Measurements from ENCODE around the gene DMAC2L.
"Not testable (repeated sequence)": the region's sequence is repeated elsewhere in the genome, so short reads cannot be mapped to it uniquely, and the experiment has no call there.

The DMAC2L gene

DNA sequence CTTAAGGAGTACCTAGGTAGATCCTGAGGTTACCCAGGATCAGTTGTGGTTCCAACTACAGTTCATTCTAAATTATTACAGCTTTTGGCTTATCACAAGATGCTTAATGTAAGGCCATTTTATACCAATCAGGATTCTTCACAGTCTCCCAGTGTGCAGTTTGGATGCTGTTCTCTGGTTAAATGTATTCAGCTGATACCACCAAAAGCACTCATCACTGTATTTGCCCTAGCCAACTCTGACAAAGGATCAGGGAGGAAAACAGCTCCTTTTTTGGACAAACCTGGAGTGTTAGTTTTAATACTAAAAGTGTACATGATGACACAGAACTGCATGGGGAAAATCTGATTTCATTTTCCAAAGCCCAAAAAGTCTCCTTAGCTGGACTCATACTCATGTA is 19.5 kb downstream of the DMAC2L start:
- no peak for DNase-seq

DNA sequence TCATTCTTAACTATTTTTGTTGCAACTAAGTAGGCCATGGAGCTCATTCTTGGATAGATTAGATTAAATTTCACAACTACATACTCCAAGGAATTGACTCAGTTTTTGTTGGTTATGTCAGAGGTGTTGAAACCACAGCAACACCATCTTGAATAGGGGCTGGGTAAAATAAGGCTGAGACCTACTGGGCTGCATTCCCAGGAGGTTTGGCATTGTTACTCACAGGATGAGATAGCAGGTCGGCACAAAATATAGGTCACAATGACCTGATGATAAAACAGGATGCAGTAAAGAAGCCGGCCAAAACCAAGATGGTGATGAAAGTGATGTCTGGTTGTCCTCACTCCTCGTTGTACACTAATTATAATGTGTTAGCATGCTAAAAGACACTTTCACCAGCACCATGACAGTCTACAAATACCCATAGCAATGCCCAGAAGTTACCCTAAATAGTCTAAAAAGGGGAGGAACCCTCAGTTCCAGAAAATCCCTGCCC is 20.9 kb downstream of the DMAC2L start:
- DNase-seq = no peak

GRCh38 chr14:50334211-50334610 is 22.1 kb downstream of the DMAC2L start:
- DNase-seq = no peak

DNA sequence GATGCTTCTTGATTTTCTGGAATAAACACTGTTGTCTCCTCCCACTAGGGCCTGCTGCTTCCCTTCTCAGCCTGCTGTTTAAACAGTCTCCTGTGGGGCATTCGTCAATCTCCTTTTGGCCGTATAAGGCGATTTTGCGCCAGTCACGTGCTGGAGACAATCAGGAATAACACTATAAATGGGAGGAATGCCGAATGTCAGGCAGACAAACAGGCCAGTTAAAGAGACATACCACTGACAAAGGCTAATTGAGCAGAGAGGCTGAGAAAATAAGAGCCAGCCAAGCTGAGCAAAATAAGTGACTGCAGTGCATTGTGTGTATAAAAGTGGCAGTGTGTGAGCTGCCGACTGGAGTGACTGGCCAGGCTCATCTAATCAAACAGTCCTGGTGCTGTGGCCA is 23.3 kb downstream of the DMAC2L start:
- DNase-seq = peak; percentile 91

GRCh38 chr14:50335989-50336824 is 24.1 kb downstream of the DMAC2L start:
- DNase-seq = no peak

DNA sequence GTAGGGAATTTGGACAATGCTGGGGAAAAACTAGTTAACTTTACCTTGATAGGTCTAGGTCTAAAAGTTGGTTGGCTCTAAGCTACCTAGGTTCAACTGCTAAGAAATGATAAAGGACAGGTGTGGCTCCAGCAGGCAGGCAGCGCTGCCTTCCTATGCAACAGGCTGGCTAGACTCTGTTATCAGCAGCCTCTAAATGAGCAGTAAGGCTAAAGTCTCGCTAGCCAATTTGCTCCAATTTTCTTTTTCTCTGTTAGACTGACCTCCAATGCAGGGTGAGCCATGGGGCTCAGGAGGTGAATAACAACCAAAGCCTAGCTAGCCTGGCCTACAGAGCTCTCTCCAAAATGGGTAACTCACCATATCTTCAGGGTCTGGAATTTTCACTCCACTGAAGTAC is 26.5 kb downstream of the DMAC2L start:
- DNase-seq = no peak

DNA sequence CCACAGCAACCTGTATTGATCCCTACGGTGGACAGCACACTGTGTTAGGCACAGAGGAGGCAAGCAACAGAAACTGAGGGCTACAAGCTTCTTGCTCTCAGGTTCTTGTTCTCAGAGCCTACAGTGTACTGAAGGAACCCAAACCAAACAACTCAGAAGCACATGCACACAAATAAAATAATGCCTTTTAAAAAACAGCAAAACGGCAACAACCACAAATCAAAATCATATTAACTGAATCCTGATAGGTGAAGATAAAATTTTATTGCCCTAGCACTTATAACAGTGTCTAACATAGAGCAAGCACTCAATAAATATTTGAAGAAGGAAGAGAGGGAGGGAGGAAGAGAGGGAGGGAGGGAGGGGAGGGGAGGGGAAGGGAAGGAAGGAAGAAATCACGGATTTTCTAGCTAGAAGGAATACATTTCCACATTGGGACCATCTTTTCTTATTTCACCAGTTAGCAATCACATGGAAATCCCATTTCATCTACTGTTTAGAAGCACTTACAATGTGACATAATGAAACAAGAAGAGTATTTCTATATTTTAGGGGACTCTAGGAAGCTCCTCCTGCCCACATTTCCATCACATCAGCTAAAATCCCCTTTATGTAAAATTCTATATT is 27.2 kb downstream of the DMAC2L start:
- DNase-seq = no peak

DNA sequence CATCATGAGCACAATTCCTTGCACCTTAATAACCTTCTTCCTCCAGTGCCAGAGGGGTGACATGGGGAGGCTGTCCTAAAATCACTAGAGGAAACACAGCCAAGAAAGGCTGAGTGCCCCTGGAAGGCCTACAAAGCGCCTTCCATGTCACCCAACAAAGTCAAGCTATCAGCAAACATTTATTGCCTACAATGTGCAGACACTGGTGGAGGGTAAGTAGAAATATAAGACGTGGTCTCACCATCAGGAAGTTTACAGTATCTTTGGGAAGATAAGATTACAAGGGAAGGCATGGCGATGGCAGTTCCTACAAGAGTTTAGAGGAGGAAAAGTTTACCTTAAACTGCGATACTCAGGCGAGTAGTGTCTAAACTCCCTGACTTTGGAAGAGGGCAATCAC is 27.9 kb downstream of the DMAC2L start:
- no peak for DNase-seq

DNA sequence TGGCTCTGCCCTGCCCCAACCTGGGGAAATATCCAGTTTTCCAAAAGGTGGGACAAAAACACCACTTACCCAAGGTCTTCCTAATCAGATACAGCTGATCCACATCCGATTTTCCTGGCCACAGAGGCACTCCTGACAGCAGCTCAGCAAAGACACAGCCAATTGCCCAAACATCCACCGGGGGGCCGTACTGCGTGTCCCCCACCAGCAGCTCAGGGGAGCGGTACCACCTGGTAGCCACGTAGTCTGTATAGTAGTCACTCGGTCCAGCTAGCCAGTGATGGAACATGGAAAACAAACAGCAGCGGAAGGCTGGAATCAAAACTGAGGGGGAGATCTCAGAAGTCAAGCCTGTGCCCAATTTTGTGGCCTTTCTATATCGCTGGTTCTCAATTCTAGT is 28.8 kb downstream of the DMAC2L start:
- DNase-seq = no peak

- peak; percentile 29 for DNase-seq
Observed at GRCh38 chr14:50342221-50343078, 30.3 kb downstream of the DMAC2L start.

DNA sequence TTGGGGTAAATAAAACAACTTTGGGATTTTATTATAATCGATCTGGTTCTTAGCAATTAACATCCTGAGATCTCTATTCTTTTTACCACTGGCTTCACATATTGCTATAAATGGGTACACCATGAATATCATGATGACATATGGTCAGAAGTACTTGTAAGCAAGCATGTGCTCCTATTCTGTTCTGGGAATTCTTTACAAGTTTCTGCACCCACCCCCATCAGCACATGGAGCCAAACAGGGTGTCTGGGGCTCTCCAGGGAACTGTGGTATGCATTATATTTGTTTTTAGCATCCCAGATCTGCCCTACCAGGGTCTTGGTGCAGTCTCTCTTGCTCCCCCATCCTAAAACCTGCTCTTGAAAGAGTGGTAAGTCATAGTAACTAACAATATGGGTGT is 31.3 kb downstream of the DMAC2L start:
- no peak for DNase-seq

- no peak for DNase-seq
Observed at GRCh38 chr14:50344116-50344775, 32.1 kb downstream of the DMAC2L start.

GRCh38 chr14:50344876-50345563 is 32.9 kb downstream of the DMAC2L start:
- DNase-seq = no peak

DNA sequence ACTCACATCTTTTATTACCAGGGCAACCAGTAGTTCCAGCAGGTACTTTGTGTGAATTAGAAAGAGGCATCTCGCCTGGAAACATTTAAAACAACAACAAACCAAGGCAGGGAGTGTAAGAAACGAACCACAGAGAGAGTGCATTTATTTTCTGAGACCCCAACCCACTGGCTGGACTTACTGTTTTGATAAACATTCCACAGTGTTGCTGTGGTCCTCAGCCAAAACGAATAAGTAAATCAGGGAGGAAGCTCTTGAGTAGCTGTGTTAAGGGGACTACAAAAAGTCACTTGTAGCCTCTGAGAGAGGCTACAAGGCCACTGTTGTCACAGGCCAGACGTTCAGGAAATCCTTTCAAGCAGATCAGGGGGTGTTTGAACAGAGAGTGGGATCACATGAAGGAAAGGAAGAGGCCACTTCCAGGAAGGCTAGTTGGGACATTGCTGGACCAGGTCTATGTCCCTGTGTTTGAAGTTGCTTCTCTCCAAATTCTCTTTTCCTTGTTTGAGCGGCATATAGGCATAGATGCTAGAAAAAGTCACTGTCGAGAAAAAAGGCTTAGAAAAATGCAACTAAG is 33.8 kb downstream of the DMAC2L start:
- DNase-seq = no peak

- no peak for DNase-seq
Observed at GRCh38 chr14:50347521-50347920, 35.4 kb downstream of the DMAC2L start.

DNA sequence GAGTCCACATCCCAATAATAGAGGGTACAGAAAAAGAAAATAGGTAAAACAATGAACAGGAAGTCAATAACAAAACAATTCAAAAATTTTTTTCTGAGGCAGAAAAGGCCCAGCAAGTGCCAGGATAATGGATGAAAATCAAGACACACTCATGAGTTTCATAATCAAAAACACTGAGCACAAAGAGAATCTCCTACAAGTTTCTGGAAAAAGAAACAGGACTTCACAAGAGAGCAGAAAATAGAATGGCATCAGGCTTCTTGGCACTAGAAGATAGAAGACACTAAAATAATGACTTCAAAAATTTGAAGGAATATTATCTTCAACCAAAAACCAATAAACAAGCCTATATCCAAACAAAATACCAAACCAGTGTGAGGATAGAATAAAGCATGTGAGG is 36.8 kb downstream of the DMAC2L start:
- DNase-seq = no peak

DNA sequence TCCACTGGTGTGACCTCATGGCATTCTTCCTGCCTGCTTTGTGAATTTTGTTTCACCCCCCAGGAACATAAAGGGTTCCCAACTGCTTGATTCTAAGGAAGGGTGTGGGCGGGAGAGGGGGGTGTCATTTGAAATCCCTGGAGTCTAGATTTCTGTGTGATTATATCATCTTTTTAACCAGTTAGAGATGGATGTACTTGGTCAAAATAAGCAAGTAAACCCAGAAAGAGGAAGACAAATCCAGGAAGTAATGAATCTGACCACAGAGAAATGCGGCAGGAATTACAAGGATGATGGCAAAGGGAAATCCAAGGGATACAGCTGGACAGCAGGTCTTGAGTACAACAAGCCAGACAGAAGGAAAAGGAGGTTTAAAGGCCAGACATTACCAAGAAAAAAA is 38.9 kb downstream of the DMAC2L start:
- no peak for DNase-seq

GRCh38 chr14:50352584-50352983 is 40.5 kb downstream of the DMAC2L start:
- DNase-seq = no peak

- DNase-seq = no peak
Observed at GRCh38 chr14:50353126-50353525, 41.0 kb downstream of the DMAC2L start.

DNA sequence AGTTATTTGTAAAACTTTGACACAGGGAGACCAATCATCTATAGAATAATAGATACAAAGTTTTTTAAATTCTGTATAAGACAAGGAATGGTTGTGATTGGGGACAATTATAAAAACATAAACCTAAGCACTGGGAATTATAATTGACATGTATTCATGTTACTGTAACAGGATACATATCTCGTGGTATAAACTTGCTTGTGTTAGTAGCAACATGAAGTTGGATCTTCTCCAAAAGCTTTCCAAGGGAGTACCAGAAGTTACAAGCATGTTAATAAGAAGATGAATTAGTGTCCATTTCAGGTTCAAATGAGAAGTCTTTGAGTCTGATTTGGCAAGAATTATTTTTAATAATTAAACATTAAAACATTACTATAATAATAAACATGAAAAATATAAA is 42.4 kb downstream of the DMAC2L start:
- no peak for DNase-seq

- no peak for DNase-seq
Observed at GRCh38 chr14:50355692-50356091, 43.6 kb downstream of the DMAC2L start.

- DNase-seq = not testable (repeated sequence)
Observed at GRCh38 chr14:50356283-50356682, 44.2 kb downstream of the DMAC2L start.
